GM18858 (cell line): Measurements from ENCODE around the gene ABHD14A.

Experiments
- ATAC-seq: cut with Tn5 transposase; IDR thresholded peaks from one replicate; pipeline ENCODE4 v1.9.1; 2021; ENCODE audit not compliant: unreplicated experiment

ABHD14A gene

GRCh38 chr3:52015438-52016228, 40.8 kb downstream of the ABHD14A start:
- no peak for ATAC-seq

GRCh38 chr3:52017586-52017985, 42.7 kb downstream of the ABHD14A start:
- ATAC-seq = no peak

- no peak for ATAC-seq
These were observed 43.6 kb downstream of the ABHD14A start for GRCh38 chr3:52018319-52019000.

GRCh38 chr3:52019352-52020080, 44.7 kb downstream of the ABHD14A start:
- ATAC-seq = no peak

GRCh38 chr3:52020796-52021195, 45.9 kb downstream of the ABHD14A start:
- ATAC-seq = no peak

- no peak for ATAC-seq
These were observed 46.8 kb downstream of the ABHD14A start for GRCh38 chr3:52021489-52022268.

GRCh38 chr3:52022323-52023100, 47.6 kb downstream of the ABHD14A start:
- no peak for ATAC-seq

- no peak for ATAC-seq
These were observed 48.4 kb downstream of the ABHD14A start for GRCh38 chr3:52023101-52023770.

GRCh38 chr3:52023860-52024764, 49.2 kb downstream of the ABHD14A start:
- no peak for ATAC-seq

- ATAC-seq = no peak
These were observed 50.0 kb downstream of the ABHD14A start for GRCh38 chr3:52024765-52025452.

- ATAC-seq = no peak
These were observed 50.6 kb downstream of the ABHD14A start for GRCh38 chr3:52025453-52025852.

GRCh38 chr3:52026041-52026440, 51.2 kb downstream of the ABHD14A start:
- ATAC-seq = no peak

GRCh38 chr3:52028572-52028971, 53.7 kb downstream of the ABHD14A start:
- no peak for ATAC-seq

- no peak for ATAC-seq
These were observed 54.2 kb downstream of the ABHD14A start for GRCh38 chr3:52029053-52029452.

GRCh38 chr3:52029535-52029934, 54.7 kb downstream of the ABHD14A start:
- no peak for ATAC-seq
